RWPE2 (cell line): ENCODE results near the gene NDUFS8.

Source experiments
- ATAC-seq: fragments of 200-7000 bp; cut with Tn5 transposase; 3 replicates; pipeline ENCODE4 v1.9.1; 2021; ENCODE audit warnings: low read depth
- DNase-seq: peaks from one replicate; pipeline ENCODE4 v3.0.0-alpha.2; 2020; ENCODE audit warnings: low spot score
- H3K27ac ChIP-seq: fragments of 450-650 bp; 2 replicates; pipeline ENCODE4 v1.5.1; 2017; ENCODE audit warnings: mild to moderate bottlenecking; ENCODE audit not compliant: poor library complexity, severe bottlenecking
- H3K27me3 ChIP-seq: fragments of 250-450 bp; sonication (Bioruptor Pico); 2 replicates; pipeline ENCODE4 v1.5.1; 2021; ENCODE audit warnings: mild to moderate bottlenecking, moderate library complexity; ENCODE audit not compliant: insufficient read depth, poor library complexity, severe bottlenecking
- H3K36me3 ChIP-seq: fragments of 250-450 bp; sonication (Bioruptor Pico); 2 replicates; pipeline ENCODE4 v1.5.1; 2020; ENCODE audit warnings: low read depth, mild to moderate bottlenecking, moderate library complexity
- H3K4me1 ChIP-seq: fragments of 250-450 bp; sonication (Bioruptor Pico); 2 replicates; pipeline ENCODE4 v1.5.1; 2021; ENCODE audit warnings: mild to moderate bottlenecking, moderate library complexity; ENCODE audit not compliant: insufficient read depth, poor library complexity, severe bottlenecking
- H3K4me3 ChIP-seq: fragments of 250-450 bp; sonication (Bioruptor Pico); 2 replicates; pipeline ENCODE4 v1.5.1; 2021; ENCODE audit warnings: mild to moderate bottlenecking, moderate library complexity; ENCODE audit not compliant: severe bottlenecking
- H3K9me3 ChIP-seq: fragments of 250-450 bp; sonication (Bioruptor Pico); 2 replicates; pipeline ENCODE4 v1.5.1; 2021; ENCODE audit warnings: mild to moderate bottlenecking, moderate library complexity; ENCODE audit not compliant: severe bottlenecking
- TF ChIP-seq, protein P1 (sequence below): fragments of 450-650 bp; IDR thresholded peaks from one replicate; pipeline ENCODE4 v1.5.1; 2017; ENCODE audit warnings: mild to moderate bottlenecking, moderate library complexity; ENCODE audit not compliant: poor library complexity, severe bottlenecking

Gene NDUFS8

DNA sequence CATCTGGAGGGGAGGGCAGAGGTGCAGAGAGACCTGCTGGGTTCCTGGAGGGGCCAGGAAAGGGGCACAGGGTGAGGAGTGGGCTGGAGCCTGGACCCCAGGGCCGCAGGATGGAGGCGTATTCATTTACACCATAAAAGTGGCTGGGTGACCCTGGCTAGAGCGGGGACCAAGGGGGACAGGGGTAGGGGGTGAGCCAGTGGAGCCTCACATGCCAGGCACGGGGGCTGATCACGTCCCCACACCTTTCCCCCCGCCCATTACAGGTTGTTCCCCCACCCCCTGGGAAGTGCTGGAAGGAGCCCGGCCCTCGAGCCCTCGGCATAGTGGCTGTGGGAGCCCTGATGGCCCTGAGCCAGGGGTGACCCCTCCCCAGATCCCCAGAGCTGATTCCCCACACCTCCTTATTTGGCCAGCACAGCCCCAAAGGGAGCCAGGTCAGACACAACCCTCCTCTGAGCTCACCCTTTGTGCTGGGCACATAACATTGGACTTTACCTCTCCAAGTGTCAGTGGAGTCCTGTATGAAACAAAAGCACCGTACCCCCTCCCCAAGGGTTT lies 9.1 kb downstream of the NDUFS8 start:
- Histone ChIP-seq H3K27ac (peak overlapping the region; percentile 67), H3K27me3 (no peaks in the 10 kb centered on the region), H3K4me3 (peak overlapping the region; percentile 48), H3K9me3 (no peaks in the 10 kb centered on the region), H3K36me3 (0 out of 2 replicates have a peak, but pooled peaks cover 7% of the 10 kb centered on the region), H3K4me1 (peaks cover 4% of the 10 kb centered on the region)
- TF ChIP-seq, protein P1, sequence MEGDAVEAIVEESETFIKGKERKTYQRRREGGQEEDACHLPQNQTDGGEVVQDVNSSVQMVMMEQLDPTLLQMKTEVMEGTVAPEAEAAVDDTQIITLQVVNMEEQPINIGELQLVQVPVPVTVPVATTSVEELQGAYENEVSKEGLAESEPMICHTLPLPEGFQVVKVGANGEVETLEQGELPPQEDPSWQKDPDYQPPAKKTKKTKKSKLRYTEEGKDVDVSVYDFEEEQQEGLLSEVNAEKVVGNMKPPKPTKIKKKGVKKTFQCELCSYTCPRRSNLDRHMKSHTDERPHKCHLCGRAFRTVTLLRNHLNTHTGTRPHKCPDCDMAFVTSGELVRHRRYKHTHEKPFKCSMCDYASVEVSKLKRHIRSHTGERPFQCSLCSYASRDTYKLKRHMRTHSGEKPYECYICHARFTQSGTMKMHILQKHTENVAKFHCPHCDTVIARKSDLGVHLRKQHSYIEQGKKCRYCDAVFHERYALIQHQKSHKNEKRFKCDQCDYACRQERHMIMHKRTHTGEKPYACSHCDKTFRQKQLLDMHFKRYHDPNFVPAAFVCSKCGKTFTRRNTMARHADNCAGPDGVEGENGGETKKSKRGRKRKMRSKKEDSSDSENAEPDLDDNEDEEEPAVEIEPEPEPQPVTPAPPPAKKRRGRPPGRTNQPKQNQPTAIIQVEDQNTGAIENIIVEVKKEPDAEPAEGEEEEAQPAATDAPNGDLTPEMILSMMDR, result no peak
- DNase-seq (no peak), ATAC-seq (peak; percentile 21; the same call in 2 of the 3 replicates)

DNA sequence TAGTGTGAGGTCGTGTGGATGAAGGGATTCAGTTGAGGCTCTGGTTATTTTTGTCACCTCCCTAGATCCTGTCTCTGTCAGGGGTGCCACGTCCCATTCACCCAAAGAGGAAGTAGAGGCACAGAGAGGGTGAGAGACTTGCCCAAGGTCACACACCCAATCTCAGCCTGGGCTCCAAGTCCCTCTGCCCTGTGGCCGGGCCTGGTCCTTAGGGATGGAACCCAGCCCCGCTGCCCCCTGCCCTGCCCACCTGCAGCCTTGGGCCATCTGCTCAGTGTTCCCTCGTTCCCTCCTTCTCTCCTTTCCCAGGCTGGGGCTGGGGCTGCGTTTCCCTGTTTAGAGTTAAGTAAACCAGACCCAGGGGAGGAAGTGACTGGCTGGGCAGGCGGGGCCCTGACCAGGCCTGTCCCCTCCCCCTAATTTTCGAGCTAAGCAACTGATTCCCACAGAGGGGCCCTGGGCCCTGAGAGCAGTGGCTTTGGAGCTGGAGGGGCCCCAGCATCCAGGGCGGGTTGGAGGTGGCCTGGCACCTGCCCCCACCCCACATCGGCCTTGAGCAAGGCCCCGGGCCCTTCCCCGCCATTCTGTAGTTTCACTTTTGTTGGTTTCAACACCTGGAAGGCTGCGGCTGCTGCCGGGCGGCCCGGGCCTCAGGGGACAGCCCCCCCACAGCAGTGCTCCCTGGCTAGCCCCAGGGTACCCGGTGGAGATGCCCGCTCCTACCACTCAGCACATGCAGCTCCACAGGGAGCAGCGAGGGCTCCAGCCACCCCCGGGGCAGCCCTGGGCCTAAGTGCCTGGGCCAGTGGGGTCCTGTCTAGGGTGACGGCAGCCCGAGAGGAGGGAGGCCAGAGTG lies 9.8 kb downstream of the NDUFS8 start:
- Histone ChIP-seq H3K4me1 (peaks cover 4% of the 10 kb centered on the region), H3K9me3 (no peaks in the 10 kb centered on the region), H3K27me3 (no peaks in the 10 kb centered on the region), H3K27ac (peak overlapping the region; percentile 67), H3K36me3 (0 out of 2 replicates have a peak, but pooled peaks cover 7% of the 10 kb centered on the region), H3K4me3 (peak overlapping the region; percentile 48)
- DNase-seq, result peak; percentile 58
- ATAC-seq, result peak; percentile 62
- TF ChIP-seq, protein P1, result no peak

DNA sequence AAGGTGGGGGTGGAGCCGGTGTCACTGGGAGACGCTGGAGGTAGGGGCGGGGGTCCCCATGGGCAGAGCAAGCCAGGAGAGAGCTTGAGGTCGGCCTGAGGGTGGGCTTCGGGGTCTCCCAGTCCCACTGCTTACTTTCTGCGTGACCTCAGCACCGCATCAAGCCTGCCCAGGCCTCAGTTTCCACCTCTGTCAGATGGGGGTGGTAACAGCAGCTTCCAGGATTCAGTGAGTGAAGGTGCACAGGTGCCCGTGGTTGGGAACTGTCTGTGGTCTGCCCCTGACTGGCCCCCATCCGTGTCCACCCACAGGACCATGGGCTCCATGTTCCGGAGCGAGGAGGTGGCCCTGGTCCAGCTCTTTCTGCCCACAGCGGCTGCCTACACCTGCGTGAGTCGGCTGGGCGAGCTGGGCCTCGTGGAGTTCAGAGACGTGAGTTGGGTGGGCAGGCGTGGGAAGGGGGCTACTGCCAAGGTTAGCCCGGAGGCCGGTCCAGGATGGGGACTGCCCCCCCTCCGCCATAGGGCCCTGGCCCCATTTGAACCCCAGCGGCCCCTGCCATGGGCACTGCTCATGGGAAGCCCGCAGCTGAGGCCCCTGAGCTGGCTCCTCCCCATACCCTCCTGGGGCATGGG lies 10.6 kb downstream of the NDUFS8 start:
- Histone ChIP-seq H3K9me3 (no peaks in the 10 kb centered on the region), H3K27ac (peak overlapping the region; percentile 67), H3K4me1 (peaks cover 4% of the 10 kb centered on the region), H3K36me3 (0 out of 2 replicates have a peak, but pooled peaks cover 10% of the 10 kb centered on the region), H3K27me3 (no peaks in the 10 kb centered on the region), H3K4me3 (peak overlapping the region; percentile 48)
- DNase-seq (peak; percentile 45), ATAC-seq (no peak)
- TF ChIP-seq, protein P1, result no peak

DNA sequence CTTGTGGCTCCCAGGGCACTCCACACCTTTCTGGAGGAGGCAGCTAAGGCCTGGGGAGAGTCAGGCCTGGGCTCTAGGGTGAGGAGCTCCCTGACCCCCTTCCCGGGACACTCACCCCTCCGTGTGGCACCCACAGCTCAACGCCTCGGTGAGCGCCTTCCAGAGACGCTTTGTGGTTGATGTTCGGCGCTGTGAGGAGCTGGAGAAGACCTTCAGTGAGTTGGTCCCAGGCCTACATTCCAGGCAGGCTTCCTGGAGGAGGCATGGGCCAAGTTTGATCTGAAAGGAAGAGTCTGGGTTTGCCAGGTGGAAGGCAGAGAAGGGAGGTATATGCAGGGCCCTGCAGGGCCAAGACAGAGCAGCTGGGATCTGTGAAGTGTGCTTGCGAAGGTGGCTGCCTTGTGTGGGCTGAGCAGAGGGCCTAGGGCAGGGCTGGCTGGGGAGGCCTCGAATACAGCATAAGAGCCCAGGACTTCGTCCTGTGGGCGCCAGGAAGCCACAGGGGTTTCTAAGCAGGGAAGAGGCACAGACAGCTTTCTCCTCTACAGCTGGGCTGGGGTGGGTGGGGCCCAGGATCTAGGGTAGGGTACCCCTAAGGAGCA lies 11.2 kb downstream of the NDUFS8 start:
- ATAC-seq, result no peak
- peaks cover 4% of the 10 kb centered on the region for H3K4me1 ChIP-seq
- DNase-seq, result no peak
- 0 out of 2 replicates have a peak, but pooled peaks cover 10% of the 10 kb centered on the region for H3K36me3 ChIP-seq
- no peaks in the 10 kb centered on the region for H3K9me3 ChIP-seq
- H3K27ac ChIP-seq, result peak overlapping the region; percentile 67
- H3K4me3 ChIP-seq, result no peak overlapping the region
- TF ChIP-seq, protein P1, result no peak
- no peaks in the 10 kb centered on the region for H3K27me3 ChIP-seq
